HepG2 (cell line): ENCODE measurements around the gene NEURL3. TPM values are rescaled to one million over a fixed set of nuclear protein-coding genes. Genes with fewer than 3 reads are reported as not detected.

Experiments
- ATF3 ChIP-seq: sonication (generic); formaldehyde crosslinking; IDR thresholded peaks from 2 replicates; pipeline ENCODE4 v1.4.0; 2020; ENCODE audit warnings: missing genetic modification reagents
- ELF3 ChIP-seq: IDR thresholded peaks from 2 replicates; pipeline ENCODE4 v1.6.1; 2016; ENCODE audit warnings: missing genetic modification reagents, missing compliant biosample characterization
- ELK4 ChIP-seq: sonication (generic); formaldehyde crosslinking; IDR thresholded peaks from 2 replicates; pipeline ENCODE4 v1.9.0; 2021; ENCODE audit warnings: missing genetic modification reagents, borderline replicate concordance
- GABPA ChIP-seq, 2 experiments: IDR thresholded peaks; 2 replicates each; pipeline ENCODE4 v1.6.1; 2011 to 2016; ENCODE audit warnings: low read depth in 2 of 2, low read length in 1 of 2, missing biosample characterization in 1 of 2, missing genetic modification characterization in 1 of 2
- HNRNPLL ChIP-seq: fragments of 200-400 bp; formaldehyde crosslinking; IDR thresholded peaks from 2 replicates; pipeline ENCODE4 v1.6.1; 2017; ENCODE audit warnings: mild to moderate bottlenecking, low read depth, low read length; ENCODE audit not compliant: poor library complexity, severe bottlenecking
- KMT2A ChIP-seq: sonication (generic); formaldehyde crosslinking; IDR thresholded peaks from 2 replicates; pipeline ENCODE4 v1.4.0; 2020; ENCODE audit warnings: missing genetic modification reagents
- MED8 ChIP-seq: sonication (generic); formaldehyde crosslinking; IDR thresholded peaks from 2 replicates; pipeline ENCODE4 v1.8.1; 2023; ENCODE audit warnings: mild to moderate bottlenecking, missing genetic modification reagents; ENCODE audit not compliant: insufficient replicate concordance
- MLXIP ChIP-seq: sonication (generic); formaldehyde crosslinking; IDR thresholded peaks from 2 replicates; pipeline ENCODE4 v1.9.0; 2021; ENCODE audit warnings: missing genetic modification reagents, borderline replicate concordance
- MNT ChIP-seq: fragments of 450-650 bp; IDR thresholded peaks from 2 replicates; pipeline ENCODE4 v1.6.1; 2016
- NFYB ChIP-seq: sonication (generic); formaldehyde crosslinking; IDR thresholded peaks from 2 replicates; pipeline ENCODE4 v1.4.0; 2020; ENCODE audit warnings: missing genetic modification reagents
- POLR2AphosphoS2 ChIP-seq: IDR thresholded peaks from 2 replicates; pipeline ENCODE4 v1.6.1; 2011; ENCODE audit warnings: low read depth, low read length, improper control_type of control experiment
- RBFOX2 ChIP-seq: fragments of 200-400 bp; formaldehyde crosslinking; IDR thresholded peaks from 2 replicates; pipeline ENCODE4 v1.6.1; 2017; ENCODE audit warnings: low read depth, mild to moderate bottlenecking, low read length
- RFX3 ChIP-seq: IDR thresholded peaks from 2 replicates; pipeline ENCODE4 v1.6.1; 2016; ENCODE audit warnings: missing biosample characterization, missing genetic modification reagents
- SIN3B ChIP-seq: fragments of 150-350 bp; IDR thresholded peaks from 2 replicates; pipeline ENCODE4 v1.6.1; 2014; ENCODE audit warnings: low read length
- SOX6 ChIP-seq, 2 experiments: fragments of 450-650 bp in 1 of 2; sonication (generic) in 1 of 2; formaldehyde crosslinking in 1 of 2; IDR thresholded peaks; 2 replicates each; pipeline versions ENCODE4 v1.4.0 to v1.6.1; 2017 to 2020; ENCODE audit warnings: antibody characterized with exemption in 1 of 2, mild to moderate bottlenecking in 1 of 2, missing genetic modification reagents in 1 of 2
- TFDP1 ChIP-seq: IDR thresholded peaks from 2 replicates; pipeline ENCODE4 v1.6.1; 2016; ENCODE audit warnings: missing compliant biosample characterization, missing genetic modification reagents, borderline replicate concordance
- ZFY ChIP-seq: sonication (generic); formaldehyde crosslinking; IDR thresholded peaks from 2 replicates; pipeline ENCODE4 v1.4.0; 2020; ENCODE audit warnings: missing genetic modification reagents
- ZKSCAN8 ChIP-seq: IDR thresholded peaks from 2 replicates; pipeline ENCODE4 v1.6.1; 2016; ENCODE audit warnings: borderline replicate concordance, missing genetic modification reagents, missing compliant biosample characterization
- ZNF207 ChIP-seq: fragments of 450-650 bp; IDR thresholded peaks from 2 replicates; pipeline ENCODE4 v1.6.1; 2016; ENCODE audit warnings: antibody characterized with exemption, borderline replicate concordance
- ZNF644 ChIP-seq: IDR thresholded peaks from 2 replicates; pipeline ENCODE4 v1.6.1; 2016; ENCODE audit warnings: low read depth
- ZNF83 ChIP-seq: sonication (generic); formaldehyde crosslinking; IDR thresholded peaks from 2 replicates; pipeline ENCODE4 v1.4.0; 2020; ENCODE audit warnings: missing genetic modification reagents, mild to moderate bottlenecking, borderline replicate concordance
- ZSCAN12 ChIP-seq: sonication (generic); formaldehyde crosslinking; IDR thresholded peaks from 2 replicates; pipeline ENCODE4 v1.9.0; 2021; ENCODE audit warnings: mild to moderate bottlenecking, missing genetic modification reagents
- polyA plus RNA-seq, 8 experiments: library from polyadenylated mRNA; depleted of rRNA in 3 of 8; stranded (reverse) in 7 of 8; unstranded in 1 of 8; fragments of >200 nt; fragmentation: Illumina TruSeq in 4 of 8; extraction: Trizol in 4 of 8; gene quantifications; 2 replicates each; pipeline versions ENCODE4 v1.2.1 to v1.2.3, GENCODE V29; 2011 to 2016; ENCODE audit warnings: low read depth in 4 of 8, missing spikeins in 1 of 8, mixed read lengths in 1 of 8; ENCODE audit not compliant: insufficient read depth in 1 of 8
- total RNA-seq, 5 experiments: library from RNA; depleted of rRNA; stranded (reverse); fragments of >200 nt; fragmentation: Illumina TruSeq; extraction: Trizol; gene quantifications; 2 replicates each; pipeline ENCODE4 v1.2.3, GENCODE V29; 2016; ENCODE audit warnings: low read depth in 1 of 5

The NEURL3 gene
- total and polyA plus RNA-seq, 2 of the 13 experiments (the other 11 are each of a cell fraction or from before 2014, with no cell fraction given): 0.16 to 1.2 TPM

- TF ChIP-seq ZKSCAN8 (no peak), ZSCAN12 (CRISPR knock-in tag) (no peak), ZNF644 (CRISPR knock-in tag) (no peak), HNRNPLL (peak; percentile 83), RBFOX2 (no peak), ZNF83 (CRISPR knock-in tag) (no peak), ELK4 (CRISPR knock-in tag) (no peak), KMT2A (CRISPR knock-in tag) (peak; percentile 70), ELF3 (CRISPR knock-in tag) (no peak), ZNF207 (no peak), SOX6 (IDR thresholded peaks at IDR 0.05) (no peak), SOX6 (CRISPR knock-in tag; IDR thresholded peaks at IDR 0.05) (peak; percentile 59), SIN3B (no peak), MNT (no peak), RFX3 (no peak), ATF3 (no peak), MLXIP (CRISPR knock-in tag) (no peak), GABPA (IDR thresholded peaks at IDR 0.05; ENCODE audit: low read depth, low read length) (no peak), GABPA (CRISPR knock-in tag; IDR thresholded peaks at IDR 0.05; ENCODE audit: low read depth) (no peak), POLR2AphosphoS2 (no peak), NFYB (CRISPR knock-in tag) (no peak), TFDP1 (0 out of 2 replicates have a peak, but pooled peaks have one; percentile 11), ZFY (CRISPR knock-in tag) (no peak), MED8 (CRISPR knock-in tag) (no peak)
Measured at GRCh38 chr2:96538487-96539214, 33.5 kb upstream of the NEURL3 start (continued).
